Measurements from ENCODE around the gene TIGD7. TPM values are rescaled to one million over a fixed set of nuclear protein-coding genes. Genes with fewer than 3 reads are reported as not detected.
A peak's percentile ranks its signal among the peaks of the same experiment; 100 is the strongest.

Gene TIGD7
- total and polyA plus RNA-seq, 2 of the 13 experiments (the other 11 are each of a cell fraction or from before 2014, with no cell fraction given) = not detected

- no peak for TF ChIP-seq ZNF343 (CRISPR knock-in tag; IDR thresholded peaks at IDR 0.05)
- TF ChIP-seq MTA3 (CRISPR knock-in tag; IDR thresholded peaks at IDR 0.05) = no peak
- TF ChIP-seq ZNF567 (CRISPR knock-in tag; IDR thresholded peaks at IDR 0.05; ENCODE audit: borderline replicate concordance) = no peak; the same call in 1 of the 2 replicates
- peak; percentile 28; the same call in 1 of the 2 replicates for TF ChIP-seq FOSL2 (CRISPR knock-in tag; IDR thresholded peaks at IDR 0.05)
- TF ChIP-seq PHF8 (CRISPR knock-in tag; IDR thresholded peaks at IDR 0.05) = peak; percentile 77
- no peak for TF ChIP-seq ZNF251 (CRISPR knock-in tag; IDR thresholded peaks at IDR 0.05)
- no peak for TF ChIP-seq SYNCRIP (IDR thresholded peaks at IDR 0.05; ENCODE audit: insufficient read depth, low read depth, low read length)
- no peak for TF ChIP-seq ZNF883 (CRISPR knock-in tag; IDR thresholded peaks at IDR 0.05; ENCODE audit: not compliant biosample characterization)
- TF ChIP-seq NR2F2 (IDR thresholded peaks at IDR 0.05; ENCODE audit: borderline replicate concordance, low read depth) = no peak
- no peak; the same call in 1 of the 2 replicates for TF ChIP-seq SMAD1 (CRISPR knock-in tag; IDR thresholded peaks at IDR 0.05; ENCODE audit: borderline replicate concordance, low read depth)
- TF ChIP-seq TEAD2 (CRISPR knock-in tag; IDR thresholded peaks at IDR 0.05) = no peak; the same call in 1 of the 2 replicates
- TF ChIP-seq JUN (CRISPR knock-in tag; IDR thresholded peaks at IDR 0.05) = no peak
- TF ChIP-seq HNRNPH1 (optimal IDR thresholded peaks at IDR 0.05; ENCODE audit: low read depth, low read length) = no peak
- TF ChIP-seq SP2 (CRISPR knock-in tag; IDR thresholded peaks at IDR 0.05) = peak; percentile 97
- TF ChIP-seq IRX3 (CRISPR knock-in tag; IDR thresholded peaks at IDR 0.05; ENCODE audit: borderline replicate concordance, low read depth) = no peak
- TF ChIP-seq ZNF441 (CRISPR knock-in tag; IDR thresholded peaks at IDR 0.05; ENCODE audit: borderline replicate concordance) = no peak; the same call in 1 of the 2 replicates
- no peak for TF ChIP-seq ATF5 (CRISPR knock-in tag; IDR thresholded peaks at IDR 0.05; ENCODE audit: low read depth)
- peak; percentile 82; the same call in 1 of the 2 replicates for TF ChIP-seq ZNF710 (CRISPR knock-in tag; IDR thresholded peaks at IDR 0.05; ENCODE audit: borderline replicate concordance)
- peak; percentile 88 for TF ChIP-seq ZNF563 (CRISPR knock-in tag; IDR thresholded peaks at IDR 0.05)
- TF ChIP-seq SNRNP70 (IDR thresholded peaks at IDR 0.05; ENCODE audit: low read depth, low read length) = no peak
- no peak for TF ChIP-seq HBP1 (CRISPR knock-in tag; IDR thresholded peaks at IDR 0.05; ENCODE audit: low read depth)
- no peak for TF ChIP-seq SETDB1 (CRISPR knock-in tag; IDR thresholded peaks at IDR 0.05; ENCODE audit: borderline replicate concordance)
- peak; percentile 95 for TF ChIP-seq RNF2 (conservative IDR thresholded peaks at IDR 0.05; ENCODE audit: low read depth)
- peak; percentile 8; the same call in 1 of the 2 replicates for TF ChIP-seq RXRB (CRISPR knock-in tag; IDR thresholded peaks at IDR 0.05; ENCODE audit: borderline replicate concordance)
- TF ChIP-seq ETV6 (CRISPR knock-in tag; conservative IDR thresholded peaks at IDR 0.05) = peak; percentile 33; the same call in 1 of the 2 replicates
Observed at GRCh38 chr16:3264137-3265036, 40.8 kb downstream of the TIGD7 start (continued).

Measured in HepG2 (cell line).